Breast epithelium (tissue), 3 donors: ENCODE data around the gene ITPKC.

Source experiments
- POLR2A ChIP-seq: fragments of 450-650 bp; IDR thresholded peaks from one replicate; pipeline ENCODE4 v1.6.1; 2016; ENCODE audit warnings: antibody characterized with exemption, mild to moderate bottlenecking, moderate library complexity
- POLR2AphosphoS5 ChIP-seq, 3 donors: sonication (generic); formaldehyde crosslinking; IDR thresholded peaks; one replicate each; pipeline ENCODE4 v1.6.1; 2017; ENCODE audit warnings: antibody characterized with exemption in 3 of 3
- TF ChIP-seq, protein P1 (sequence below), 3 donors: fragments of 450-650 bp; IDR thresholded peaks; one replicate each; pipeline ENCODE4 v1.5.1; 2016 to 2017; ENCODE audit warnings: antibody characterized with exemption in 3 of 3, mild to moderate bottlenecking in 3 of 3, moderate library complexity in 3 of 3

DNA sequence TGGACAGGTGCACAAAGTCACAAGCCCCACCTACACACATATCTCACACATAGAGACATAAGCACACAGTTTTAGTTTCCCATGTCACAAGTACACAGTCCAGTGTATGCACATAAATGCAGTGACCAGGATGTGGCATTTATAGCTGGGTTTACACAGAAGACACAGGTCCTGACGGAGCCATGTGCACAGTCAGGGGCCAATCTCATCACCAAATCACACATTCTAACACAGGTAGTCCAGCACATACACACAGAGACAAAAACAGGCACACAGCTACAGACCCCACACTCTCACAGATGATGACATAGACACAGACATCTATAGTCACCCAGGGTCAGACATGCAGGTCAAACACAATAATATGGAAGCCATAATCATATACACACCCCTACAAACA, 28.6 kb upstream of the ITPKC start:
- TF ChIP-seq POLR2A (no peak), POLR2AphosphoS5 (IDR thresholded peaks at IDR 0.05) (no peak)
- TF ChIP-seq, protein P1, sequence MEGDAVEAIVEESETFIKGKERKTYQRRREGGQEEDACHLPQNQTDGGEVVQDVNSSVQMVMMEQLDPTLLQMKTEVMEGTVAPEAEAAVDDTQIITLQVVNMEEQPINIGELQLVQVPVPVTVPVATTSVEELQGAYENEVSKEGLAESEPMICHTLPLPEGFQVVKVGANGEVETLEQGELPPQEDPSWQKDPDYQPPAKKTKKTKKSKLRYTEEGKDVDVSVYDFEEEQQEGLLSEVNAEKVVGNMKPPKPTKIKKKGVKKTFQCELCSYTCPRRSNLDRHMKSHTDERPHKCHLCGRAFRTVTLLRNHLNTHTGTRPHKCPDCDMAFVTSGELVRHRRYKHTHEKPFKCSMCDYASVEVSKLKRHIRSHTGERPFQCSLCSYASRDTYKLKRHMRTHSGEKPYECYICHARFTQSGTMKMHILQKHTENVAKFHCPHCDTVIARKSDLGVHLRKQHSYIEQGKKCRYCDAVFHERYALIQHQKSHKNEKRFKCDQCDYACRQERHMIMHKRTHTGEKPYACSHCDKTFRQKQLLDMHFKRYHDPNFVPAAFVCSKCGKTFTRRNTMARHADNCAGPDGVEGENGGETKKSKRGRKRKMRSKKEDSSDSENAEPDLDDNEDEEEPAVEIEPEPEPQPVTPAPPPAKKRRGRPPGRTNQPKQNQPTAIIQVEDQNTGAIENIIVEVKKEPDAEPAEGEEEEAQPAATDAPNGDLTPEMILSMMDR (IDR thresholded peaks at IDR 0.05): no peak
